Measurements from ENCODE around the gene DSG4.

Gene DSG4

DNA sequence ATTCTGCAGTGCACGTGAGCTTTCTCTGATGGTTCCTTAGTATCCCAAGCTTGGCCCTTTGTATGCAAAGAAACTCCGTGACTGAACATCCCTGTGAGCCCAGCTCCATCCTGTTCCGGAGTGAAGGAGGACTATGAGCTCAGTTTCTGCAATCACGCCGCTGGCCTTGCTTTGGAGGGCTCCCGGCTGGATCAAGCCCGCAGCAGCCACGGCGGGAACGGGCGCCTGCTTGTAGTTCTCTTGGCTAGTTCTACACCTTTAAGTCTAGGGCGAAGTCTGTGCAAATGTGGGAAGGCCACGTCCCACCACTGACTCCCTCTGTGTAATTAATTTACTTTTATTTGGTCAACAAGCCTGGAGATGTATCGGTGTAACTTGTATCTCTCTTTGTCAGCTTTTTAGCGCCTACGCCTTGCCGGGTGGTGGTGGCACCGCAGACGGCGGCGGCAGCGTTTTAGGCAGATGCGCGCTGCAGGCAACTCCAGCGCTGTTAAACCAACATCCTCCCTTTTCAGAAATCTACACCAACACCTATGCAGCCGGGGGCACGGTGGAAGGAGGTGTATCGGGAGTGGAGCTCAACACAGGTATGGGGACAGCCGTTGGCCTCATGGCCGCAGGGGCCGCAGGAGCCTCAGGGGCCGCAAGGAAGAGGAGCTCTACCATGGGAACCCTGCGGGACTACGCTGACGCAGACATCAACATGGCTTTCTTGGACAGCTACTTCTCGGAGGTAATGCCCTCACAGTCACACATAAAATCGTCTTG lies 34.3 kb downstream of the DSG4 start:
- no peak for DNase-seq

DNA sequence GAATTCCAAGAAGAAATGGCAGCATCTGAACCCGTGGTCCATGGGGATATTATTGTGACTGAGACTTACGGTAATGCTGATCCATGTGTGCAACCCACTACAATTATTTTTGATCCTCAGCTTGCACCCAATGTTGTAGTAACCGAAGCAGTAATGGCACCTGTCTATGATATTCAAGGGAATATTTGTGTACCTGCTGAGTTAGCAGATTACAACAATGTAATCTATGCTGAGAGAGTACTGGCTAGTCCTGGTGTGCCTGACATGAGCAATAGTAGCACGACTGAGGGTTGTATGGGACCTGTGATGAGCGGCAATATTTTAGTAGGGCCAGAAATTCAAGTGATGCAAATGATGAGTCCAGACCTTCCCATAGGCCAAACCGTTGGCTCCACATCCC lies 36.6 kb downstream of the DSG4 start:
- no peak for DNase-seq

DNA sequence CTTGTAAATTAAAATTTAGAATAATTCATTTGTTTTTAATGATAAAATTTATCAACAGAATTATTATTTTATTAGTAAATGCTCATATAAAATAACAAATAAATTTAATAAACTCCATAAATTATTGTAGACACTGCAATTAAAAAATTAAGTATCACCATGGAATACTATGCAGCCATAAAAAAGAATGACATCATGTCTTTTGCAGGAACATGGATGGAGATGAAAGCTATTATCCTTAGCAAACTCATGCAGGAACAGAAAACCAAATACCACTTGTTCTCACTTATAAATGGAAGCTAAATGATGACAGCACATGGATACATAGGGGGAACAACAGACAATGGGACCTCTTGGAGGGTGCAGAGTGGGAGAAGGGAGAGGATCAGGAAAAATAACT lies 41.3 kb downstream of the DSG4 start:
- no peak for DNase-seq

DNA sequence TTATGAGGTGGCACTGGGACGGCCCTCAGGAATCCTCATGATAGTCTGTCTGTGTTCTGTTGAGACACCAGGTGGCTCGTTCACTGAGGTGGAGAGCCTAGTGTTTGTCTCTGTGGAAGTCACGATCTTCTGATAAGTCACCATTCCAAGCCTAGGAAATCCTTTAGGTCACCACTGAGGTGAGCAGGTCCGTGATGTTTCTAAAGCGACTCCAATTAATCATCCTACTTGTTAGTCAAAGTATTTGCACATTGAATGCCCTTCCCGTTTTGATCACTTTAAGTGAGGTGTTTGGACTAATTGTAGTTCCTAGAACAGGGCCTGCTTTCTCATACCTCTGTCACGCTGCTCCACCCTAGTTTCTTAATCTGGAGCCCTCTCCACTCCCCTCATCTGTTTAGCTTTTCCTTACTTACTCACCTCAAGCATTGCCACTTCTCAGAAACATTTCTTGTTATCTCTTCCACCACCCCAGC lies 42.9 kb downstream of the DSG4 start:
- DNase-seq = no peak

DNA sequence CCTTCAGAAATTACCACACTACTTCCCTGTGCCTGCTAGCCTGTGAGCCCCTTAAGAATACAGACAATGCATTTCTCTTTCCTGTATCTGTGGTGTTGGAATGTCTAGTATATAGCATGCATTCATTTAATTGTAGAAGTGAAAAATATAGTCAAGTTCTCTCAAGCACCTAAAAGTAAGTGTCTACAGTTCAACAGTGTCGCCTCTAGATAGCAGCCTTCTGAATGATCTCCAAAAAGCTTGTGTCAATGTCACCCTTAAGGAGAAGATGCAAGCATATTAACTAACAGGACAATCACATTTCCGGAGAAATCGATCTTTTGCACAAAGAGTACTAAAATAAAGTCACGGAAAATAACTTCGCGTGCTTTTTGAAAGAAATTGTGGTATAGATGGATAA lies 43.5 kb downstream of the DSG4 start:
- no peak for DNase-seq

DNA sequence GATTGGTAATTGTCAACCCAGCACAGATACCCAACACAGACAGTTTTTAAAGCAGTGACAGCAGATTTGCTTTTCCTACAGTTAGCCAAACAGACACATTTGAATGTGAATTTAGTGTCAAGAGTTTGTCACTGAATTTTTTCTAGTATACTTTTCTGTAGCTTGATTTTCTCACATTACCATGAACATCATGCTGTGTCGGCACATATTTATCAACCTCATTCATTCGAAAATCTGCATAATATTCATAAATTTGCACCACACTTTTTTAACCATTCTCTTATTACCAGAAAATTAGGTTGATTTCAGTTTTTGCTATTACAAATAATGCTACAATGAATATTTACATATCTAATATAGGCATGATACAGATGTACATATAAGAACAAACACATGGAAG lies 43.9 kb downstream of the DSG4 start:
- no peak for DNase-seq

DNA sequence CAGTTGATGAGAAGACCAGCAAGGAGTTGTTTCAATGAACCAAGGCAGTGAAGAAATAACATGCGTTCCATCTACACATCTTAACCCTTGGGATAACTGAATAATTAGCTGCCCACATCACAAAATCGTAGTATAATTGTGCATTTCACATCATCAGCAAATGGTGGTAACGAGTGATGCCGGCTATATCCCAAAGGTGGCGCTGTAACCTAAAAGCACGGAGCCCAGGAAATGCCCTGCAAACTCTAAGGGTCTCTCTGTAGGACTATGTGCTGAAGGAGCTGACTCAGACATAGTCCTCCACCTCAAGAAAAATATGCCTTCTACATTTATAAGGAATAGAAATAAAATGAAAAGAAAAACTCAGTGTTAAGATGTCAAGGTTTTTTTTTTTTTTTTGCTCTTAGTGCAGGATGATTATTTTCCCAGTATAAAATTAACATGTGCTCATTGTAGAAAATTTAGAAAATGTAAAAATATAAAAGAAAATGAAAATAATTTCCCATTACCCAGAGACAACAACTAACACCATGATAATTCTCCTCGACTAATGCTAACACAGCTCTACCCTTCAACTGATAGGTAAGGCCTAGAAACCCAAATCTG lies 47.9 kb downstream of the DSG4 start:
- DNase-seq = no peak

DNA sequence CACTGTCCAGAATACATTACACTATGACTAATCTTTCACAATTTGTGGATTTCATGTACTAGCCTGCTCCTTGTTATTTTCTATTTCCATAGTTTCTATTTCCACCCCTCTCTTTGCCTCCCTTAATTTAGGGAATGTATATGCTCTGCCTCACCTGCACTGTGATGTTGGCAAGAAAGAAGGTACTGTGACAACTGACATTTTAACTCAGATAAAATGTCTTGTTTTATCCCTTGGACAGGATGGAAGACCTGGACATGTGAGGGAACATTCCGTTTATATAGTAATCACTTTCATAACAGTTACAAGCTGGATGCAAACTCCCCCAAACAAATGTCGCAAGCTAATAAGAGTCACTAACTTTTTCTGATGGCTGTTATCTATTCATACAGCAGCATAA lies 49.4 kb downstream of the DSG4 start:
- no peak for DNase-seq

DNA sequence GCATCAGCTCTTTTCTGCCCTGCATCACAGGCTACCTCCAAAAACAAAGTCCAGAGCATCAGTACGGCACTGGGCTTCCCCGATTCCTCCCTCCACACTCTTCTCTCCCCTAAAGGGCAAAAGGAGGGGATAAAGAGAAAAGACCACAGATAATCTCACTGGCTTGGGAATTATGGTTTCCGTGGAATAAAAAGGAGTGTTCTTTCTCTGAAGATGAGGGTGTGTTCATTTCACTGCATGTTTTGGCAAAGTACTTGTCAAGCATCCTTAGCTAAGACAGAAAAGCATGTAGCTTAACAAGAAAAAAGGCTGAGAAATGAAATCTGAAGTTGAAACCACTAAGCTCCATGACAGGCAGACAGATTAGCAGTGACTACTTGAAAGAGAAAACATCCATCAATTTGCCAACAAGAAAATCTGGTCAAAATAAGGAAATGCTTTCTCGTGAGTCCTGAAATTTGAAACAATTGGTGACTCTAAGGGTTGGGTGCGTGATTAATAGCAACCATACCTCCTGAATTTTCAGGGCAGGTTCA lies 50.4 kb downstream of the DSG4 start:
- no peak for DNase-seq

DNA sequence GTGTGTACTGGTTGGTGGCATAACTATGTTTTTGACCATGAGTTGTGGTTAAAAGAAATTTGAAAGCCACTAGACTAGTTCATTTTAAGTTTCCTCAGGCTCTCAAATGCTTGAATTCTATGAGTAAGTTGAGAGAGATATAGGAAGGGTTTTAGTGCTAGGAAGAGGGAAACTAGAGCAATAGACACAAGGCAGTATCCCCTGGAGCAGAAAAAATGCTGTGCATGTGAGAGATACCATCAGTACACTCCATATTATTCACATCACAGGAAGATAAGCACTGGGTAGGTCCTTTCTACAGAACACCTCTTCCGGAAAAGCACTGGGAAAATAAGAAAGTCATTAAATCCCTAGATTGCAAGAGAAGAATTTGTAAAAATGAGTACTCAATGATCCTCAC lies 51.6 kb downstream of the DSG4 start:
- DNase-seq = no peak

DNA sequence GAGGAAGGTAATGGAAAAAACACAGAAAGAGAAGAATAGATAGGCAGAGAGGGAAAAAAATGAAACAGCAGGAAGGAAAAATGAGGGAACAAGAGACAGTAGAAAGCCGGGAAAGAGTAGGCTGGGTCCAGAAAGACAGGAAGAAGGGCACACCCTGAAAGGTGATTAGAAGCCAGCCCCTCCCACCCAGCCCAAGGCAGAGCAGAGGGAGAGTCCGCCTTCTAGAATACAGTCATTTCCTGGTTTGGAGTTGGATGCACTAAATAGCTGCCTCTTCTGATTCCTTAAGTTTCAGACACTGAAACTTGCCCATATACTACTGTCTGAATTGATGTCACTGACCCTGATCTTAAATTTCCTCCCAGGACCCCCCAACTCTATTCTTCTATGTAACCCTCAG lies 53.0 kb downstream of the DSG4 start:
- DNase-seq = no peak

DNA sequence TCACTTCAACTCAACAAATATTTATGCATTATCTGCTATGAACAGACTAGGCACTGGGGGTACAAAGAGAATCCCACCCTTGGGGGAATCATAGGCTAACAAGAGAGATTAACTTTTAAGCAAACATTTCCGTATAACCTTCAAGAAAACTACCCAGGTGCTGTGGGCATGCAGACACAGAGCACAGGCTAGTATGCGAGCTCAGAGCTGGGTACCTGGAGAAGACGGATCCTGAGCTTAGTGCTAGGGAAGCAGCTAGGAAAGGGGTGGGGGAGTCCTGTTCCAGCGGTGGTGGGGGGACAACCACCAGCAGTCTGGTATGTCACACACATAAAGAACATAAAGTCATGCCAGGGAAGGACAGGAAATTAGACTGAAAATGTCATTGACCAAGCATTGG lies 53.5 kb downstream of the DSG4 start:
- DNase-seq = no peak

DNA sequence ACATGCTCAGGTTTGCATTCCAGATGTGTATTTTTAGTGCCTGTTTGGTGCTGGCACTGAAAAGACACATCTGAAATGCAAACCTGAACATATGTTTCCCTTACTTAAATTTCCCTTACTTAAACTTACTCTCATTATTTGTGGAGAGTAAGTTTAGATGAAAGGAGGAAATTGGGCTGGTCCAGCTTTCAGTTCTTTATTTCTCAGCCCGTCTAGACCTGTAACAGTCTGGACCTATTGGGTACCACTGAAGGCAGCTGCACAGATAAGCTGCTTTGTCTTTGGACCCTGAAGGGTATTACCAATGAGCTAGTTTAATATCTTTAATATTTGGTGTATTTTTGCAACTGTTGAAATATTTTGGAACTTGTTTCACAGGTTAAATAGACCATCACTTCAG lies 54.0 kb downstream of the DSG4 start:
- no peak for DNase-seq

DNA sequence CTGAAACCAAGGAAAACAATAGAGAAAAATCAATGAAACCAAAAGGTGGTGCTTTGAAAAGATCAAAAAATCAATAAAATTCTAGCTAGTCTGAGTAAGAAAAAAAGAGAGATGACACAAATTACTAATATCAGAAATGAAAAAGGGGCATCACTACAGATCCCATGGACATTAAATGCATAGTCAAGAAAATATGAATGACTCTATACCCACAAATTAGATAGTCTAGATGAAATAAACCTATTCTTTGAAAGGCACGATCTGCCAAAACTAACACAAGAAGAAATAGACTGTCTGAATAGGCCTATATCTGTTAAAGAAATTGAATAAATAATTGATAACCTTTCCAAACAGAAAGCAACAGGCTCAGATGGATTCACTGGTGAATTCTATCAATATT lies 55.7 kb downstream of the DSG4 start:
- no peak for DNase-seq

DNA sequence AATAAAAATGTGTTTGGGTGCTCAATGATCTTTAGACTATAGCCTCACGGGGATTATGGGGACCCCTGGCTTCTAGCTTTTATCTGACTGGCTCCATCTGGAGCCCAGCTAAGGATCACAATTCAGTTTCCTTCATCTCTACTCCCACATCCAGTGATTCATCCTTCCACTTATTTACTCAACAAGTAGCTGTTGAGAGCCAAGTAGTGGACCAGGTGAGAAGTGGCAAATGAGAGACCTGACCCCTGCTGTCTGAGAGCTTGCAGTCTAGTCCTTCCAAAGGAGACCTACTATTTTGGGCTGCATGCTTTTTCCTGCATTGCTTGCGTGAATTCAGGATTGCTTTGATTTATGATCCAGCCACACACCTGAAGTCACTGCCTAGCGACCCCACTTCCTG lies 60.2 kb downstream of the DSG4 start:
- DNase-seq = no peak

DNA sequence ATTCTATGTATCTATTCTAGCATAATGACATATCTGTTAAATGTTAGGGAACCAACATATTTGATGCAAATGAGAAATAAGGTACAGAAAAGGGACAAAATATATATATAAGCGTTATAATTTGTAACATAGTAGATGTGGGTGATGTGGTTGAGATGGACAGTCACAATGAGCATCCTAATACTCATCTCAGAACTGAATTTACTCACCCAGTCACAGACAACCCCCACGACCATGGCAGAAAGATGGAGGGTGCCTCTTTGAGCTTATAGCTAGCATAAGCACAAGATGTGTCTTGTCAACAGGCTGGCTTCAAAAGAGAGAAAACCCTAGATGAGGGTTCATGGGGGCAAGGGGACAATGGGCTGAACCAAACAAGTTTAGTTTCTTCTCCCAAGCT lies 61.8 kb downstream of the DSG4 start:
- no peak for DNase-seq

DNA sequence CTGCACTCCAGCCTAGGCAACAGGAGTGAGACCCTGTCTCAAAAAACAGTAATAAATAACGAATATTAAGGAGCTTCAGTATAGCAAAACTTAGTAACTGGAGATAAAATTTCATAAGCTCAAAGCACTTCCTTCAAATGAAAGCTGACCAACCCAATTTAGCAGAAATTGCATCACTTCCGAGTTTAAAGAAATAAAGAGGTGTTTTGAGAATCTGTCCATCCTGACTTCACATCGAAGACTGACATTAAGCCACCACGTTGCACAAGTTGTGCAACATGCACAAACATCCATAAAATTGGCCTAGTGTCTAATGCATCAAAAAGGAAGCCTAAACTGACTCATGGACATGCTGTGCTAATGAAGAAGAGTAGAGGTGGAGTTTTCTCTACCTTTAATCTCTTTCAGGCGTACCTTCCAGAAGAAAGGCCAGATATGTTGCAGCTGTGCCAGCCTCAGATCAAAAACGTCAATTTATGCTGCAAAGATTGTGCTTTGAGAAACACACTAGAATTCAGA lies 63.3 kb downstream of the DSG4 start:
- no peak for DNase-seq

DNA sequence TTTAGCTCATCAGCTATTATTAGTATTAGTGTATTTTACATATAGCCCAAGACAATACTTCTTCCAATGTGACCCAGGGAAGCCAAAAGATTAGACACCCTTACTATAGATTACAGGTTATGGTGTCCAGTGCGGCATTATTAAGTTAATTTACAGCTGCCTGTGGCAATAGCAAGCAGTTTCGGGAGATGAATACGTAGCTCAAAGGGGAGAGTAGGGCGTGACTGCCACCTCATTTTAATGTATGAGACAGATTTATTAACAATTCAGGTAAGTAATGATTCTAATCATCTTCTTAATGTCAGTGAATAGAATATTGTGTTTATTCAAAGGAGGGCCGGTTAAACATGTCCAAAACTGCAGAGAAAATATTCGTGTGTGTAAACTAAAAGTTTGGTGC lies 64.2 kb downstream of the DSG4 start:
- no peak for DNase-seq

DNA sequence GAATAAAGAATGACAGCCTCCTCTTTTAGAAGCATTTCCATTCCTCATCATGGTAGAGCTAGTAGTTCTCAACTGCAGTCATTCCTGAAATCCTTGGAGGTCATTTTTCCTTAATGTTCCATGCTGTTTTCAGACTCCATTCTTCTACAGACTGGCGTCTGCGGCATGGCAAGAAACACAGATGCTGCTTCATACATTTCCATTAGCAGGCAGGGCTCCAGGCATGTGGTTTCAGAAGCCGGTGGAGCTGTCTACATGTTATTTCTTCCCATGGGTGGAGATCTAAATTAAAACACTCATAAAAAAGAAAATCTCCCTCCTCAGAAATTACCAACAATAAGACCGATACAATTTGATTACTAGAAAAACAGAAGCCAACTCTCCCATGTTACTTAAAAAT lies 64.9 kb downstream of the DSG4 start:
- DNase-seq = no peak

DNA sequence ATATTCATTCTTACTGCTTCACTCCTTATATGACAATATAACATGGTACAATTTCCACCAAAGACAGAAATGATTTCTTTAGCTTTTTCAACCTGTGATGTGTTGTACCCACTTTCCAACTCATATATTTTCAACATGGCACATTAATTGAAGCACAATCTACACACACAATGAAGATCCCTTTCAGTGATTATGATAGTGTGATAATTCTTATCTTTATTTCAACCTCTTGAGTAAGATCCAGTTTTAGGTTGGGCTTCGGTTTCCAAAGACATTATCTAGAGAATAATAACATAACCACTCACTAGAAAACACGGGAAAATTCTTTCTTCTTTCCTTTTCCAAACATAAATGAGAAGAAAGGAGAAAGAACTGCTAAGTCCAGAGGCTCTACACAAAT lies 67.6 kb downstream of the DSG4 start:
- no peak for DNase-seq

DNA sequence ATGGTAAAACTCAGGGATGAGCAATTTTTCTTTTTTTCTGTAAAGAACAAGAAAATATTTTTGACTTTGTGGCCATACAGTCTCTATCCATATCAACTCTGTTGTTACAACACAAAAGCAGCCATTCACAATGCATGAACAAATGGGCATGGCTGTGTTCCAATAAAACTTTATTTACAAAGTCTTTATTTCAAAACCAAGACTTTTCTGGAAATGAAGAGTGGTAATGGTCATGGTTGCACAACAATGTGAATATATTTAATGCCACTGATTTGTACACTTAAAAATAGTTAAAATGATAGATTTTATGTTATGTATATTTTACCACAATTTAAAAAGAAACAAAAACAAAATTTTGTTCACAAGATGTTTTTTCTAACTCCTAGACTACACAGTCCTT lies 69.3 kb downstream of the DSG4 start:
- no peak for DNase-seq

DNA sequence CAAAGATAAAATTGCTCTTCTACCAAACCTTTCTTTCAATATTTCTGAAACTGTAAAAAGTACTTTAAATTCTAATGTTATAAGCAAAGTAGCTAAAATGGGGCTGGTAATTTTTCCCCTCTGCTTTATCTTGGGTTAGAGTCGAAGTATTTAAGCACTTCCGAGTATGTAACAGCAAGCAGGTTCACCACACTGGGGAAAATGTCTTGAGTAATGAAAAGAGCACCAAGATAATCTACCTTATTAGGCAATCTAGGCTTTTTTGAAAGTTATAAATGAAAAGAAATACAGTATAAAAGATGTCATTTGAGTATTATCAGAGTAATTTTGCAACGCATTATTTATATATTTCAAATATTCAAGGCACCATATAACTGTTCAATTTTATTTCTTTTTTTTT lies 70.3 kb downstream of the DSG4 start:
- DNase-seq = no peak

DNA sequence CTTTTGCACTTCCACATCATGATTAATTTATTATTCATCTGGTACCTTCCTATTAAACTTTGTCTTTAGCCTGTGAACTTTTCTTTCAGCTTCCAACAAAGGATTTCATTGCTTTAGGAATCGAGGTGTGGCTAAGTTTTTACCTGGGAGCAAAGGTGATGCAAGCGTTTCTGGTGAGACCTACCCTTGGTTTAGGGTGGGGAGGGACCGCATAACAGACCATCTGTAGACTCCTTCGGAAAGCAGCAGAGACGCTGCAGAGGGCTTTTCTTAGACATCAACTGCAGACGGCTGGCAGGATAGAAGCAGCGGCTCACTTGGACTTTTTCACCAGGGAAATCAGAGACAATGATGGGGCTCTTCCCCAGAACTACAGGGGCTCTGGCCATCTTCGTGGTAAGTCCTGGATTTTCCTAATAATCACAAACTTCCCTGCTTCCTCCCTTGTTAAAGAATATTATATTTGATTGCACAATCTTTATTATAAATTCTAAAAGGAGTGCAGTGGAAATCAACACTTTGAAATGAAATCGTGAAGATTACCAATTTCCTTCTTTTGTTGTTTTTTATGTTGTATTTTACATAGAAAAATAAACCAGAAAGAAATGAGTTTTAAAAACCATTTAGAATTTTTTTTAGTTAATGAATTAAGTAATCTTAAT lies 71.1 kb downstream of the DSG4 start, which contains the start of gene DSG3:
Gene DSG3 (plus strand): TSS at position 212 of the 662 bp plus-strand sequence. CDS start 137 bp downstream, at position 349.
- no peak for DNase-seq

DNA sequence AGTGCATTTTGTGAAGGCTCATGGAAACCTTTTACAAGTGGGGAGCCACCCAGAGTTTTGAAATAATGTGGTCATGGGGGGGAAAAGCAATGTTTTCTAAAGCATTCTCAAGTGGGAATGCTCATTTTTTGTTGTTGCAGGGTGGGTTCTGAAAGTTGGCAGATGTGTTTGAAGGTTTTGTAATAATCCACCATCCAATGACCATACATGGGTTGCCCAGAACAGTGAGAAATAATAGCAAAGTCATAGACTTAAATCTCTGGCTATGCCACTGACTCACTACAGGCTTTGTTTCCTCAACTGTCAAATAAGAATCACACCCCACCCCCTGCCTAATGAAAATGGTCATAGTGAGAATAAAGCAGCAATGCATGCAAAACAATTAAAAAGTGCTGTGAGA lies 73.8 kb downstream of the DSG4 start:
- DNase-seq = no peak
